SU-DHL-6 (cell line): Measurements from ENCODE around the gene FBXO17.

Experiments
- EZH2phosphoT487 ChIP-seq: fragments of 200-600 bp; sonication (generic), shearing (Covaris generic); conservative IDR thresholded peaks from 2 replicates; pipeline ENCODE4 v1.6.1; 2018; ENCODE audit warnings: mild to moderate bottlenecking, antibody characterized with exemption, low read length, moderate library complexity, mixed read lengths
- TF ChIP-seq, protein P1 (sequence below): fragments of 200-600 bp; sonication (generic); IDR thresholded peaks from one replicate; pipeline ENCODE4 v1.5.1; 2017; ENCODE audit warnings: antibody characterized with exemption, mild to moderate bottlenecking, low read length, moderate library complexity; ENCODE audit not compliant: insufficient read depth, poor library complexity, severe bottlenecking

DNA sequence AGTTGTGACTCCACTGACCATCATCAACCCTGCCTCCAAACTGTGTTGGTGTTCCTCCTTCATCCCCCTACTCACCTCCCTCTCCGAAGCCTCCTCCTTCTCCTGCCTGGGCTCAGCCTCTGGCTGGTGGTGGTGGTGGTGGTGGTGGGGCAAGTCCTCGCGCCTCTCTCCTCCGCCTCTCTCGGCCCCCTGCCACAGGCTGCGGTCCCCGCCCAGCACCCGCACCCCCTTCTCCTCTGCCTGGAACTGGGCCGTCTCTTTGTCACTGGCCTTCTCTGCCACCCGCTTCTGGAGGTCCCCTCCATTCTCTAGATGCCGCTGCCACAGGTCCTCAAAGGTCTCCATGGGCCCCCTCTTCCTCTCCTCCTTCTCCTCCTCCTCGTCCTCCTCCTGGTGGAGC lies 65.1 kb downstream of the FBXO17 start:
- no peak for TF ChIP-seq EZH2phosphoT487
- TF ChIP-seq, protein P1, sequence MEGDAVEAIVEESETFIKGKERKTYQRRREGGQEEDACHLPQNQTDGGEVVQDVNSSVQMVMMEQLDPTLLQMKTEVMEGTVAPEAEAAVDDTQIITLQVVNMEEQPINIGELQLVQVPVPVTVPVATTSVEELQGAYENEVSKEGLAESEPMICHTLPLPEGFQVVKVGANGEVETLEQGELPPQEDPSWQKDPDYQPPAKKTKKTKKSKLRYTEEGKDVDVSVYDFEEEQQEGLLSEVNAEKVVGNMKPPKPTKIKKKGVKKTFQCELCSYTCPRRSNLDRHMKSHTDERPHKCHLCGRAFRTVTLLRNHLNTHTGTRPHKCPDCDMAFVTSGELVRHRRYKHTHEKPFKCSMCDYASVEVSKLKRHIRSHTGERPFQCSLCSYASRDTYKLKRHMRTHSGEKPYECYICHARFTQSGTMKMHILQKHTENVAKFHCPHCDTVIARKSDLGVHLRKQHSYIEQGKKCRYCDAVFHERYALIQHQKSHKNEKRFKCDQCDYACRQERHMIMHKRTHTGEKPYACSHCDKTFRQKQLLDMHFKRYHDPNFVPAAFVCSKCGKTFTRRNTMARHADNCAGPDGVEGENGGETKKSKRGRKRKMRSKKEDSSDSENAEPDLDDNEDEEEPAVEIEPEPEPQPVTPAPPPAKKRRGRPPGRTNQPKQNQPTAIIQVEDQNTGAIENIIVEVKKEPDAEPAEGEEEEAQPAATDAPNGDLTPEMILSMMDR = no peak
